ENCODE results near the gene OR6C68.

DNA sequence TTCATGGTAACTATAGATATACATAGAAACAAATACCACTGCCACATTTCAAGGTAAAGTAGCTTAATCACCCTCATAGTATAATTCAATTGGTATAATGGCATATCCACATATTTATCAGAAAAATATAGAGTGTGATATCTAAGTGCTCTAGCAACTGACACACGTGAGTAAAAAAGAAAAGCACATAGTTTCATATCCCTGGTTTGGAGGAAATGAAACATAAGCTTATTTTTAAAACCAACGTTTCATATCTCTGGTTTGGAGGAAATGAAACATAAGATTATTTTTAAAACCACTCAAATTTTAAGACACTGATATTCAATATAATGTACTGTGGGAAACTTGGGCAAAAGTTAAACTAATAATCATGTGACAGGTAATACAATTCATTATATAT, 24.3 kb upstream of the OR6C68 start:
- TF ChIP-seq, protein P1, sequence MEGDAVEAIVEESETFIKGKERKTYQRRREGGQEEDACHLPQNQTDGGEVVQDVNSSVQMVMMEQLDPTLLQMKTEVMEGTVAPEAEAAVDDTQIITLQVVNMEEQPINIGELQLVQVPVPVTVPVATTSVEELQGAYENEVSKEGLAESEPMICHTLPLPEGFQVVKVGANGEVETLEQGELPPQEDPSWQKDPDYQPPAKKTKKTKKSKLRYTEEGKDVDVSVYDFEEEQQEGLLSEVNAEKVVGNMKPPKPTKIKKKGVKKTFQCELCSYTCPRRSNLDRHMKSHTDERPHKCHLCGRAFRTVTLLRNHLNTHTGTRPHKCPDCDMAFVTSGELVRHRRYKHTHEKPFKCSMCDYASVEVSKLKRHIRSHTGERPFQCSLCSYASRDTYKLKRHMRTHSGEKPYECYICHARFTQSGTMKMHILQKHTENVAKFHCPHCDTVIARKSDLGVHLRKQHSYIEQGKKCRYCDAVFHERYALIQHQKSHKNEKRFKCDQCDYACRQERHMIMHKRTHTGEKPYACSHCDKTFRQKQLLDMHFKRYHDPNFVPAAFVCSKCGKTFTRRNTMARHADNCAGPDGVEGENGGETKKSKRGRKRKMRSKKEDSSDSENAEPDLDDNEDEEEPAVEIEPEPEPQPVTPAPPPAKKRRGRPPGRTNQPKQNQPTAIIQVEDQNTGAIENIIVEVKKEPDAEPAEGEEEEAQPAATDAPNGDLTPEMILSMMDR (IDR thresholded peaks at IDR 0.05), result no peak
- no peak for TF ChIP-seq POLR2A (IDR thresholded peaks at IDR 0.05)

All from right lobe of liver (tissue), 4 donors.